ENCODE measurements around the gene LUM. TPM values are rescaled to one million over a fixed set of nuclear protein-coding genes. Genes with fewer than 3 reads are reported as not detected.

LUM gene
- total RNA-seq, 4 donors from 2014 or later, result 1.3 to 12.7 (median 5.9) TPM

DNA sequence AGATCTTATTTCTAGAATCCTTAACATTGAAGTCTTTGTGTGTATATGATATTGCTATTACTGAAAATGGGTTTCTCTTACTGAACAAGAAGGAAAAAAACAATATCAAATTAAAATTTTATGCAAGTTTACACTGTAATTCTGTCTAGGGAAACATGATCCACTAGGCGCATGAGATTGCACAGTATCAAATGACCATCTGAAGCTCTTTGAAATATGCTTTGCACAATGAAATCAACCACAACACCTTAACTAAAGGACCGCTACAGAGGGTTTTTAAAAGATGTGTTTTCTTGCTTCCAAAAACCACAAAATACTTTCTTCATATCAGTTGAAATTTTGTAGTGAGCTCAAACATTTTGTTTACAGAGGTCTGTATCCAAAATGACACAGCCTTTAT lies 38.4 kb downstream of the LUM start:
- no peak for ATAC-seq
- H3K27ac ChIP-seq, result no peak overlapping the region

GRCh38 chr12:91070936-91071335 lies 40.4 kb downstream of the LUM start:
- no peak for DNase-seq
- no peak overlapping the region for H3K27ac ChIP-seq
- H3K27me3 ChIP-seq, result no peaks in the 10 kb centered on the region
- no peak overlapping the region for H3K4me3 ChIP-seq
- H3K36me3 ChIP-seq, result no peaks in the 10 kb centered on the region
- in situ Hi-C loops (cut with MboI; ENCODE audit: low sequenced_read_pairs in 4 of 4) (no loop called here), intact Hi-C loops (cut with DNase I; ENCODE audit: low total_unique reads) (no loop called here)
- ATAC-seq, result no peak
- TF ChIP-seq POLR2A (IDR thresholded peaks at IDR 0.05) (no peak), CTCF (IDR thresholded peaks at IDR 0.05 in 4 of 5, conservative IDR thresholded peaks at IDR 0.05 in 1 of 5) (no peak)
- no peaks in the 10 kb centered on the region for H3K4me1 ChIP-seq
- H3K9me3 ChIP-seq, result no peaks in the 10 kb centered on the region

More for the DNA sequence above, 38.4 kb downstream of the LUM start:
- H3K27me3 ChIP-seq, result no peaks in the 10 kb centered on the region
- in situ Hi-C loops (cut with MboI; ENCODE audit: low sequenced_read_pairs in 4 of 4), result no loop called here
- no peak overlapping the region for H3K4me3 ChIP-seq
- H3K36me3 ChIP-seq, result no peaks in the 10 kb centered on the region
- TF ChIP-seq POLR2A (IDR thresholded peaks at IDR 0.05) (no peak), CTCF (IDR thresholded peaks at IDR 0.05 in 4 of 5, conservative IDR thresholded peaks at IDR 0.05 in 1 of 5) (no peak)
- no peak for DNase-seq
- no peaks in the 10 kb centered on the region for H3K4me1 ChIP-seq
- no peaks in the 10 kb centered on the region for H3K9me3 ChIP-seq
- intact Hi-C loops (cut with DNase I; ENCODE audit: low total_unique reads), result no loop called here

DNA sequence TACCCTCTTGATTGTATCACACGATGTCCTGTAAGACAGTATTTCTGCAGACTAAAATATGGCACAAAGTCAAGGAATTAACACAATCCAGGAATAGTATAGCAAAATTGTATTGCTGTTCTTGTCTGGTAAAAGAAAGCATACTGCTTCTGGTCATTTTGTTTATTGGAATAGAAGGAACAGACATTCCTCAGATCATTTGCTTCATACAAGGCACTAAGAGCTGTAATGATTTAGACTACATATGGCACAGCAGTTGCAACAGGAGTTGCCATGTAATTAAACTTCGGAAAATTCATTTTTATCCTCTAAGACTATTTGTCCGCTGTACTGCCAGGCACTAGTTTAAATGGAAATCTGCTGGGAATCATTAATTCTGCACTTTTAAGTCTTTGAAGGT lies 45.9 kb downstream of the LUM start:
- Histone ChIP-seq H3K27me3 (no peaks in the 10 kb centered on the region), H3K4me3 (no peak overlapping the region), H3K9me3 (no peaks in the 10 kb centered on the region), H3K36me3 (no peaks in the 10 kb centered on the region), H3K4me1 (no peaks in the 10 kb centered on the region), H3K27ac (no peak overlapping the region)
- DNase-seq, result no peak
- ATAC-seq, result no peak
- in situ Hi-C loops (cut with MboI; ENCODE audit: low sequenced_read_pairs in 4 of 4) (no loop called here), intact Hi-C loops (cut with DNase I; ENCODE audit: low total_unique reads) (no loop called here)
- TF ChIP-seq CTCF (IDR thresholded peaks at IDR 0.05 in 4 of 5, conservative IDR thresholded peaks at IDR 0.05 in 1 of 5) (no peak), POLR2A (IDR thresholded peaks at IDR 0.05) (no peak)

- H3K9me3 ChIP-seq, result no peaks in the 10 kb centered on the region
- no peaks in the 10 kb centered on the region for H3K4me1 ChIP-seq
- no peak overlapping the region for H3K4me3 ChIP-seq
- TF ChIP-seq CTCF (IDR thresholded peaks at IDR 0.05 in 4 of 5, conservative IDR thresholded peaks at IDR 0.05 in 1 of 5) (no peak), POLR2A (IDR thresholded peaks at IDR 0.05) (no peak)
- DNase-seq (no peak), ATAC-seq (no peak)
- no peaks in the 10 kb centered on the region for H3K36me3 ChIP-seq
- H3K27ac ChIP-seq, result no peak overlapping the region
- no peaks in the 10 kb centered on the region for H3K27me3 ChIP-seq
- intact Hi-C loops (cut with DNase I; ENCODE audit: low total_unique reads), result no loop called here
- in situ Hi-C loops (cut with MboI; ENCODE audit: low sequenced_read_pairs in 4 of 4), result no loop called here
These were observed 46.7 kb downstream of the LUM start for GRCh38 chr12:91064640-91065039.

DNA sequence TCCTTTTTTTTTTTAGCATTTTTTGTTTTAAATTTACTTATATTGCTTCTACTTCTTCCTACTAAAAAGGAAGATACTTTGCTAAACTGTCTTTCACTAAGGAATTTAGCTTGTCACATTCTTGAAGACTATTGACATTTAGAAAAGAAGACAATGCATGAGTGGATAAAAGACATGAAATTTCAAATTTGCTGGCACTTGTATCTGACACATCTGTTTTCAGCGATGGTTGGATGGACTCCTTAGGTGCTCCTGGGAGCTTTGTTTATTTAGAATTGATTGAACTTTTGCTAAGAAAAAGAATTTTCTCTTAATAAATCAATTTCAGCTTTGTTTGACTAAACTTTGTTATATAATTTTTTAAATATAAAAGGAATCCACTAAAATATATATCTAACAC lies 50.2 kb downstream of the LUM start:
- no peak overlapping the region for H3K4me3 ChIP-seq
- TF ChIP-seq CTCF (IDR thresholded peaks at IDR 0.05 in 4 of 5, conservative IDR thresholded peaks at IDR 0.05 in 1 of 5) (no peak), POLR2A (IDR thresholded peaks at IDR 0.05) (no peak)

More for the DNA sequence above, 50.2 kb downstream of the LUM start:
- no peaks in the 10 kb centered on the region for H3K4me1 ChIP-seq
- in situ Hi-C loops (cut with MboI; ENCODE audit: low sequenced_read_pairs in 4 of 4) (no loop called here), intact Hi-C loops (cut with DNase I; ENCODE audit: low total_unique reads) (no loop called here)
- DNase-seq (no peak), ATAC-seq (no peak)
- H3K36me3 ChIP-seq, result no peaks in the 10 kb centered on the region
- no peaks in the 10 kb centered on the region for H3K9me3 ChIP-seq
- H3K27me3 ChIP-seq, result no peaks in the 10 kb centered on the region
- no peak overlapping the region for H3K27ac ChIP-seq

All from gastrocnemius medialis (tissue), 4 donors.